ENCODE data around the gene MESD.

Gene MESD

DNA sequence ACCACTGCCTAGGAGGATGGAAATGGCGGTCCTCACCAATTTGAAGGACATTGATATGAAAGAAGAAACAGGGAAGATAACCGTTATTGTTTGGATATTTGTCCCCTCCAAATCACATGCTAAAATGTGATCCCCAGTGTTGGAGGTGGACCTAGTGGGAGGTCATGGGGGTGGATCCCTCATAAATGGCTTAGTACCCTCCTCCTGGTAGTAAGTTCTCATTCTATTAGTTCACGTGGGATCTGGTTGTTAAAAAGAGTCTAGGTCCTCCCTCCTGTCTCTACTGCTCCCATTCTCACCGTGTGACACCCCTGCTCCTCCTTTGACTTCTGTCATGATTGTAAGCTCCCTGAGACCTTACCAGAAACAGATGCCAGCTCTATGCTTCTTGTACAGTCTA is 41.6 kb upstream of the MESD start:
- no peak for DNase-seq (ENCODE audit: low read depth)
- TF ChIP-seq, protein P1, sequence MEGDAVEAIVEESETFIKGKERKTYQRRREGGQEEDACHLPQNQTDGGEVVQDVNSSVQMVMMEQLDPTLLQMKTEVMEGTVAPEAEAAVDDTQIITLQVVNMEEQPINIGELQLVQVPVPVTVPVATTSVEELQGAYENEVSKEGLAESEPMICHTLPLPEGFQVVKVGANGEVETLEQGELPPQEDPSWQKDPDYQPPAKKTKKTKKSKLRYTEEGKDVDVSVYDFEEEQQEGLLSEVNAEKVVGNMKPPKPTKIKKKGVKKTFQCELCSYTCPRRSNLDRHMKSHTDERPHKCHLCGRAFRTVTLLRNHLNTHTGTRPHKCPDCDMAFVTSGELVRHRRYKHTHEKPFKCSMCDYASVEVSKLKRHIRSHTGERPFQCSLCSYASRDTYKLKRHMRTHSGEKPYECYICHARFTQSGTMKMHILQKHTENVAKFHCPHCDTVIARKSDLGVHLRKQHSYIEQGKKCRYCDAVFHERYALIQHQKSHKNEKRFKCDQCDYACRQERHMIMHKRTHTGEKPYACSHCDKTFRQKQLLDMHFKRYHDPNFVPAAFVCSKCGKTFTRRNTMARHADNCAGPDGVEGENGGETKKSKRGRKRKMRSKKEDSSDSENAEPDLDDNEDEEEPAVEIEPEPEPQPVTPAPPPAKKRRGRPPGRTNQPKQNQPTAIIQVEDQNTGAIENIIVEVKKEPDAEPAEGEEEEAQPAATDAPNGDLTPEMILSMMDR (conservative IDR thresholded peaks at IDR 0.05; ENCODE audit: low read length), result no peak
- H3K4me3 ChIP-seq (ENCODE audit: low read length), result no peak overlapping the region

- TF ChIP-seq, protein P1 (conservative IDR thresholded peaks at IDR 0.05; ENCODE audit: low read length), result no peak
- DNase-seq (ENCODE audit: low read depth), result no peak
- H3K4me3 ChIP-seq (ENCODE audit: low read length), result no peak overlapping the region
Observed at GRCh38 chr15:81030301-81030750, 40.7 kb upstream of the MESD start.

GRCh38 chr15:81029414-81030300 is 40.0 kb upstream of the MESD start:
- DNase-seq (ENCODE audit: low read depth), result peak; percentile 31
- H3K4me3 ChIP-seq (ENCODE audit: low read length), result no peak overlapping the region
- TF ChIP-seq, protein P1 (conservative IDR thresholded peaks at IDR 0.05; ENCODE audit: low read length), result no peak

DNA sequence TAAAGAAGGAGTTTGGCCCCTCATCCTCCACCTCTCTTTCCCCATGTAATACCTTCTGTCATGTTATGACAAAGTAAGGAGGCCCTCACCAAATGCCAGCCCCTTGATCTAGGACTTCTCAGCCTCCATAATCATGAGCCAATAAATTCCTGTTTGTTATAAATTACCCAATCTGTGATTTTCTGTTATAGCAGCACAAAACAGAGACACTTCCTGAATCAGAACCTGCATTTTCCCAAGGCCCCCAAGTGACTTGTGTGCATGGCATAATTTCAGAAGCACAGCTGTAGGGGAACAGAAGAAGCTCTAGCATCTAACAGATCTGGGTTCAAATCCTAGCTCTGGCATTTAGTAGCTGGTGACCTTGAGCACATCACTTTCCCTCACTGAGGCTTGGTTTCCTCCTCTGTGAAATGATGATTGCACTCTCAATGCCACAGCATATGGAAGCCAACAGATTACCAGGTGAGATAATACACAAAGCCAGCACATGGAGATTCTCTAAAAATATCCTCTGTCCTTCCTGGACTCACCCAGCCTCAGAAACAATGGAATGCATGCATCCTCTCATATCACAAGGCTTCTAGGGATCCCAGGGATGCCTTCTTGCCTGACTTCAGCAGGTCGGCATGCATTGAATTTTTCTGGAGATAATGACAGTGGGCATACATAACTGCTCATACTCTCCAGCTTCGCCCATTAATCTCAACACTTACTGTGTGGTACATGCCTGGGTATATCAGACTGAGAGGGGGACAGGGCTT is 37.4 kb upstream of the MESD start:
- DNase-seq (ENCODE audit: low read depth), result peak; percentile 37
- TF ChIP-seq, protein P1 (conservative IDR thresholded peaks at IDR 0.05; ENCODE audit: low read length), result no peak
- no peak overlapping the region for H3K4me3 ChIP-seq (ENCODE audit: low read length)

- no peak for DNase-seq (ENCODE audit: low read depth)
- TF ChIP-seq, protein P1 (conservative IDR thresholded peaks at IDR 0.05; ENCODE audit: low read length), result no peak
- H3K4me3 ChIP-seq (ENCODE audit: low read length), result no peak overlapping the region
Observed at GRCh38 chr15:81025721-81026370, 36.2 kb upstream of the MESD start.

- DNase-seq (ENCODE audit: low read depth), result no peak
- TF ChIP-seq, protein P1 (conservative IDR thresholded peaks at IDR 0.05; ENCODE audit: low read length), result no peak
- H3K4me3 ChIP-seq (ENCODE audit: low read length), result no peak overlapping the region
Observed at GRCh38 chr15:81024936-81025335, 35.3 kb upstream of the MESD start.

Data from AG10803 (cell line).